Osteoblast (primary cell): ENCODE data around the gene RNF217. TPM values are rescaled to one million over a fixed set of nuclear protein-coding genes. Genes with fewer than 3 reads are reported as not detected.
"Not testable (repeated sequence)": the region's sequence is repeated elsewhere in the genome, so short reads cannot be mapped to it uniquely, and the experiment has no call there.

ENCODE experiments used
- DNase-seq: peaks from one replicate; pipeline ENCODE4 v3.0.0; 2011; ENCODE audit warnings: low spot score, mixed read lengths; ENCODE audit not compliant: insufficient read length; ENCODE audit errors: missing footprints
- H2AFZ ChIP-seq: 2 replicates; pipeline ENCODE4 v1.6.0; 2011; ENCODE audit warnings: mild to moderate bottlenecking, low read length
- H3K27ac ChIP-seq: 2 replicates; pipeline ENCODE4 v1.5.1; 2011; ENCODE audit warnings: mild to moderate bottlenecking, low read depth, low read length, moderate library complexity
- H3K27me3 ChIP-seq: 2 replicates; pipeline ENCODE4 v1.6.0; 2012; ENCODE audit warnings: mild to moderate bottlenecking, control low read depth, inconsistent platforms, low read length, moderate library complexity; ENCODE audit not compliant: insufficient read depth
- H3K36me3 ChIP-seq: 2 replicates; pipeline ENCODE4 v1.5.1; 2011; ENCODE audit warnings: mild to moderate bottlenecking, low read length, control low read depth, moderate library complexity; ENCODE audit not compliant: insufficient read depth
- H3K4me1 ChIP-seq: 2 replicates; pipeline ENCODE4 v1.5.1; 2011; ENCODE audit warnings: mild to moderate bottlenecking, low read length, control low read depth, moderate library complexity; ENCODE audit not compliant: insufficient read depth
- H3K4me2 ChIP-seq: 2 replicates; pipeline ENCODE4 v1.6.0; 2011; ENCODE audit warnings: mild to moderate bottlenecking, low read length; ENCODE audit not compliant: insufficient read depth
- H3K4me3 ChIP-seq: fragments of 200-600 bp; sonication (generic); 3 replicates; pipeline ENCODE4 v1.5.1; 2012; ENCODE audit warnings: mild to moderate bottlenecking, low read length, inconsistent platforms; ENCODE audit not compliant: insufficient read depth
- H3K79me2 ChIP-seq: 2 replicates; pipeline ENCODE4 v1.6.0; 2012; ENCODE audit warnings: mild to moderate bottlenecking, low read length, control low read depth, inconsistent platforms; ENCODE audit not compliant: insufficient read depth
- H3K9me3 ChIP-seq: 2 replicates; pipeline ENCODE4 v1.5.1; 2011; ENCODE audit warnings: low read depth, low read length, control low read depth
- H4K20me1 ChIP-seq: 2 replicates; pipeline ENCODE4 v1.6.0; 2012; ENCODE audit warnings: mild to moderate bottlenecking, low read length, control low read depth; ENCODE audit not compliant: insufficient read depth
- total RNA-seq: library from RNA; depleted of rRNA; stranded (reverse); fragments of >200 nt; gene quantifications from 2 replicates; pipeline ENCODE4 v1.2.3, GENCODE V29; 2012
- TF ChIP-seq, protein P1 (sequence below): IDR thresholded peaks from 2 replicates; pipeline ENCODE4 v1.5.1; 2011; ENCODE audit warnings: mild to moderate bottlenecking, low read depth, low read length, moderate library complexity; ENCODE audit errors: extremely low read depth

The RNF217 gene
- total RNA-seq, 1 donor: 22.8 TPM

DNA sequence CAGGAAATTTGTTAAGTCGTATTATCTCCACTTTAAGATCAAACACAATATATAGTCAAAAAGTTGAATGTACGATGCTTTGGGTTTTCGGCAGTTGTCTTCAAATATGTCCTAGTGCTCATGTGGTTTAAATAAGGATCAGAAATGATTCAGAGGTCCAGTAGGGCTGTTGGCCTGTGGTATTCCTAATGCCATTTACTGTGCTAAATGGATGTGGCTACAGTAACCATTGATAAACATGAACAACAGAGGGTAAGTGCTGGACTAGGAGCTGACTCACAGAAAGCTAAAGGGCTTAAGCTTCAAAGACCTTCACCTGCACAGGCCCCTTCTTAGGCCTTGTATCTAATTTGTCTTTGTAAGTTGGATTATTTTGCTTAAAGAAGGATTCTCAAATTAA lies 110.8 kb downstream of the RNF217 start:
- peaks cover 2% of the 10 kb centered on the region for H4K20me1 ChIP-seq

DNA sequence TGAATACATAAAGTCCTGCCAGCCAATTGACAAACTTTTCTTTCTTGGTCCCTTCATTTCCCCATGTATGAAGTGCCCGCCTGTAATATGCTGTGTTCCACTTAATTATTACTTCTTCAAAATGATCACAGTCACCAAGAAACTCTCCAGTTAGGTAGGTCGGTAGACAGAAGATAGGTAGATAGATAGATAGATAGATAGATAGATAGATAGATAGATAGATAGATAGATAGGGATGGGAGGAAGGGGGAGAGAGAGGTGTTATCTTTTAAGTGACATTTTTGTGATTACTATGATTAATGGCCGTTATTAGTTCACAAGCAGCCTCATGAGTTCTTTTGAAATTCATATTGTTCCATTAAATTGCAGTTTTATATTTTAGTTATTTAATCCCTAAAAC lies 111.9 kb downstream of the RNF217 start:
- TF ChIP-seq, protein P1, sequence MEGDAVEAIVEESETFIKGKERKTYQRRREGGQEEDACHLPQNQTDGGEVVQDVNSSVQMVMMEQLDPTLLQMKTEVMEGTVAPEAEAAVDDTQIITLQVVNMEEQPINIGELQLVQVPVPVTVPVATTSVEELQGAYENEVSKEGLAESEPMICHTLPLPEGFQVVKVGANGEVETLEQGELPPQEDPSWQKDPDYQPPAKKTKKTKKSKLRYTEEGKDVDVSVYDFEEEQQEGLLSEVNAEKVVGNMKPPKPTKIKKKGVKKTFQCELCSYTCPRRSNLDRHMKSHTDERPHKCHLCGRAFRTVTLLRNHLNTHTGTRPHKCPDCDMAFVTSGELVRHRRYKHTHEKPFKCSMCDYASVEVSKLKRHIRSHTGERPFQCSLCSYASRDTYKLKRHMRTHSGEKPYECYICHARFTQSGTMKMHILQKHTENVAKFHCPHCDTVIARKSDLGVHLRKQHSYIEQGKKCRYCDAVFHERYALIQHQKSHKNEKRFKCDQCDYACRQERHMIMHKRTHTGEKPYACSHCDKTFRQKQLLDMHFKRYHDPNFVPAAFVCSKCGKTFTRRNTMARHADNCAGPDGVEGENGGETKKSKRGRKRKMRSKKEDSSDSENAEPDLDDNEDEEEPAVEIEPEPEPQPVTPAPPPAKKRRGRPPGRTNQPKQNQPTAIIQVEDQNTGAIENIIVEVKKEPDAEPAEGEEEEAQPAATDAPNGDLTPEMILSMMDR: no peak
- Histone ChIP-seq H3K79me2 (no peaks in the 10 kb centered on the region), H3K9me3 (no peaks in the 10 kb centered on the region), H2AFZ (no peak overlapping the region), H3K27ac (no peak overlapping the region), H3K4me2 (no peak overlapping the region), H3K27me3 (no peaks in the 10 kb centered on the region), H3K4me3 (no peak overlapping the region), H4K20me1 (peaks cover 2% of the 10 kb centered on the region), H3K36me3 (peaks cover 17% of the 10 kb centered on the region), H3K4me1 (no peaks in the 10 kb centered on the region)
- DNase-seq: no peak

More for the DNA sequence above, 110.8 kb downstream of the RNF217 start:
- H3K4me2 ChIP-seq: no peak overlapping the region
- H3K27me3 ChIP-seq: no peaks in the 10 kb centered on the region
- H3K36me3 ChIP-seq: peaks cover 17% of the 10 kb centered on the region
- no peak overlapping the region for H3K27ac ChIP-seq
- H3K79me2 ChIP-seq: no peaks in the 10 kb centered on the region
- no peak overlapping the region for H2AFZ ChIP-seq
- H3K9me3 ChIP-seq: no peaks in the 10 kb centered on the region
- TF ChIP-seq, protein P1: no peak
- H3K4me1 ChIP-seq: no peaks in the 10 kb centered on the region
- DNase-seq: no peak
- H3K4me3 ChIP-seq: no peak overlapping the region

DNA sequence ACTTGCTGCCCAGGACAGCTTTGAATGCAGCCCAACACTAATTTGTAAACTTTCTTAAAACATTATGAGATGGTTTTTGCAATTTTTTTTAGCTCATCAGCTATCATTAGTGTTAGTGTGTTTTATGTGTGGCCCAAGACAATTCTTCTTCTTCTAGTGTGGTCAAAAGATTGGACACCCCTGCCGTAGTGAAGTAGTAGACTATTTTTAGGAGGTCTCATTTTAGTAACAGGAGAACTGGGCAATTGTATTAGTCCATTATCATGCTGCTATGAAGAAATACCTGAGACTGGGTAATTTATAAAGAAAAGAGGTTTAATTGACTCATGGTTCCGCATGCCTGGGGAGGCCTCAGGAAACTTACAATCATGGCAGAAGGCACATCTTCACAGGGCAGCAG lies 112.8 kb downstream of the RNF217 start:
- not testable (repeated sequence) for DNase-seq, H4K20me1 ChIP-seq, H2AFZ ChIP-seq, H3K27me3 ChIP-seq, H3K27ac ChIP-seq, H3K4me3 ChIP-seq, H3K79me2 ChIP-seq, H3K4me2 ChIP-seq, H3K9me3 ChIP-seq, H3K4me1 ChIP-seq
- H3K36me3 ChIP-seq: peaks cover 17% of the 10 kb centered on the region

DNA sequence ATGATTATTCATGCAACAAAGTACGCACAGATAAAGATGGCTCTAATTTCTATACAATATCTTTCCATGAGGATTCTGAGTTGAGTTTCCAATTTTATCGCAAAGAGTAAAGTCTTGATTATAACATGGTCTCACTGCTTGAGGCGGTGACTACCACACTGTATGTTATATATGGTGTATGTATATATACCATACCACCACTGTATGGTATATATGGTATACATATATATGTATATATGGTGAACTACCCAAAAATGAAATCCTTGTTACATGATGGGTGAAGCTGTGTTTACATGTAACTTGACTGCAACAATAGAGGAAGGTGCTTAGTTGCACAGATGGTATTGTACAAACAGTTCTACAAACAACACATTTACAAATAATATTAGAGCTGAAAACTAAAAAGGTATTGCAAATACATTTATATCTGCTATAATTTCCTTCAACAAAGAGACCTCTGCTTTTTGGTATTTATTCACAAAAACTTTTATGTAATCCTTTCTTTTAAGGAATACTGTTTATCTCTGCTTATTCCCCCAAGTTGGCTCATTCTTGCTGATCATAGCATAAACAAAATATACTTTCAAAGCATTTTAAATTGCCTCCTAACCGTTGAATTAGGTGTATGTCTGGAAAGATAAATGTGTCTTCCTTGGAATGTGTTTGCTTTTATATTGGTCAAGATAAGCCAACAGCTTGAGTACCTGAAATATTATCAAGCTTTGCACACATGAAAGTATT lies 113.7 kb downstream of the RNF217 start:
- no peaks in the 10 kb centered on the region for H3K4me1 ChIP-seq
- no peaks in the 10 kb centered on the region for H3K9me3 ChIP-seq
- no peak overlapping the region for H3K4me2 ChIP-seq
- no peaks in the 10 kb centered on the region for H3K27me3 ChIP-seq
- H3K27ac ChIP-seq: no peak overlapping the region
- TF ChIP-seq, protein P1: no peak
- H2AFZ ChIP-seq: no peak overlapping the region
- H4K20me1 ChIP-seq: peaks cover 2% of the 10 kb centered on the region
- DNase-seq: no peak
- H3K79me2 ChIP-seq: no peaks in the 10 kb centered on the region
- H3K36me3 ChIP-seq: peaks cover 17% of the 10 kb centered on the region
- H3K4me3 ChIP-seq: no peak overlapping the region
